Activated T-cell treated with anti-CD3 and anti-CD28 coated beads for 1 hour (primary cell): ENCODE measurements around the gene POU6F2.
"Not testable (repeated sequence)": the region's sequence is repeated elsewhere in the genome, so short reads cannot be mapped to it uniquely, and the experiment has no call there.

Source experiments
- DNase-seq: peaks from one replicate; pipeline ENCODE4 v3.0.0-alpha.2; 2020; ENCODE audit warnings: low read depth

Gene POU6F2

DNA sequence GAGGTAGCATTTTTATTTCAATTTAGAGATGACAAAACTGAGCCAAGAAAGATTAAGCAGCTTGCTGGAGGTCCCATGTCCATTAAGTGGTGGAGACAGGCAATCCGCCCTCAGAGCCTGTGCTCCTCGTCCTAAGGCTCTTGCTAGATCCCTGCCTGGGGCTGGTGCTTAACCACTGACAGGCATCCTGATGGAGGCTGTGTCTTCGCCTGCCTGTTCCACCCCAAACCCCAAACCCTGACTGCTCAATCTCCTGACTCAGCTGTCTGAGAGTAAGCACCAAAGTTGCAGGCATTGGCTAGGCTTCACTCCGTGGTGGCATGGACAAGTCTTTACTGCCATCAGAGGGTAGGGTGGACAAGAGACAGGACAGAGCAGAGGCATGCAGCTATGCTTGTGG is 209.4 kb downstream of the POU6F2 start:
- no peak for DNase-seq

- no peak for DNase-seq
Measured at GRCh38 chr7:39192476-39192875, 214.8 kb downstream of the POU6F2 start.

DNA sequence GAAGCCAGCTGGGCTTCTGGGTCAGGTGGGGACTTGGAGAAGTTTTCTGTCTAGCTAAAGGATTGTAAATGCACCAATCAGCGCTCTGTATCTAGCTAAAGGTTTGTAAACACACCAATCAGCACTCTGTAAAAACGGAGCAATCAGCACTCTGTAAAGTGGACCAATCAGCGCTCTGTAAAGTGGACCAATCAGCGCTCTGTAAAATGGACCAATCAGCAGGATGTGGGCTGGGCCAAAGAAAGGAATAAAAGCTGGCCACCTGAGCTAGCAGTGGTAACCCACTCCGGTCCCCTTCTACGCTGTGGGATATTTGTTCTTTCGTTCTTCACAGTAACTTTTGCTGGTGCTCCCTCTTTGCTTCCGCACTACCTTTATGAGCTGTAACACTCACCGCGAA is 216.7 kb downstream of the POU6F2 start:
- DNase-seq: not testable (repeated sequence)

GRCh38 chr7:39195967-39196366 is 218.3 kb downstream of the POU6F2 start:
- no peak for DNase-seq

- no peak for DNase-seq
Measured at GRCh38 chr7:39197831-39198230, 220.1 kb downstream of the POU6F2 start.

DNA sequence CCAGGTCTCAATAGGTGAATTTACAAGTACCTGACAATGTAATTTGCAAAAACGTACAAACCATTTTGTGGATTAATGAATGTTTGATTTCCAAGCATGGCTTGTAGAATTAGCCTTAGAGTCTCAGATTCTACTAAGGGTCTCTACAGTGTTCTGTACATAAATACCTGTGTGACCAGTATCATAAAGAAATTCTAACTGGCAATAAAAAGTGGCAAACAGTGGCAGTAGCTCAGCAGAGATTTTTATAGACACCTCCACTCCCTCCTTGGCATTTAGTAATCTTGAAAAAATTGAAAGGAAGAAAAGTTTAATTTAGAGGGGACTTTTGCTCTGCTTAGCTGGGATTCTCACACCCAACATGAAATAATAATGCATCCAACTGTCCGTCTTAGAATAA is 220.8 kb downstream of the POU6F2 start:
- DNase-seq: no peak

- DNase-seq: no peak
Measured at GRCh38 chr7:39199006-39199405, 221.3 kb downstream of the POU6F2 start.

- no peak for DNase-seq
Measured at GRCh38 chr7:39199951-39200350, 222.2 kb downstream of the POU6F2 start.

GRCh38 chr7:39202041-39202440 is 224.3 kb downstream of the POU6F2 start:
- DNase-seq: no peak

GRCh38 chr7:39210362-39210761 is 232.7 kb downstream of the POU6F2 start:
- no peak for DNase-seq

GRCh38 chr7:39211581-39211980 is 233.9 kb downstream of the POU6F2 start:
- no peak for DNase-seq

GRCh38 chr7:39212876-39213275 is 235.2 kb downstream of the POU6F2 start:
- DNase-seq: no peak

DNA sequence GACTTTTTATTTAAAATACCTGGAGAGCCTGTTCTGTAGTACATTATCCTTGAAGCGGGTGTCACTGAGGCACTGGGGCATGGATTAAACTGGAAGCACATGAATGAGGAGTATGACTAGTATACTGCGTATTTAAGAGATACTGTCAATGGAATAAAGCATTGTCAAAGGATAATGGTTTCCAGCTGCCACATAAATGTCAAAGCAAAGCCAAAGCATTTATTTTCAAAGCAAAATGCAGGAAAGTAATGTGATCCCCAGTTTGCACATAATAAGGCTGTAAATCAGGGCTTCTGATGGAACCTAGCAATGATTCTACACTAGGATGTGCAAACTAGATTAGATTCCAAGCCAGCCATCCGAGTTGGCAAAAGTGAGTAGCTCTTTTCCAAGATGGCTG is 240.1 kb downstream of the POU6F2 start:
- DNase-seq: no peak

GRCh38 chr7:39219869-39220268 is 242.2 kb downstream of the POU6F2 start:
- no peak for DNase-seq

GRCh38 chr7:39221901-39222300 is 244.2 kb downstream of the POU6F2 start:
- DNase-seq: no peak

DNA sequence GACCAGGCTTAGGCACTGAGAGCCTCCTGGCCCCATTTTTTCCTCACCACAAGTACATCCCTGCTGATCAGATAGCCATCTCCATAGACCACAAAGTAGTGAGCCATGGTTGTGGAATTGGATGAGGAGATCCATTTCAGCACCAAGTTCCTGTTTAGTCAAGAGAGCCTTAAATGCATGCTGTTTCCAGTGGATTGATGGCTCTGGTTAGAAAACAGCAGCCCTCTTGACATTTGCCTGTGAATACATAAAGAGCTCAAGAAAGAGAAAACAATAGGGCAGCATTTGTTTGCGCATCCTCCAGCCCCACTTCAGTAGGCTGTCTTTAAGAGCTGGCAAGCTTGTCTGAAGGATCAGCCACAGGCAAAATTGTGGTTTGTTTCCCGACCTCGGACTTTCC is 251.2 kb downstream of the POU6F2 start:
- DNase-seq: no peak

- DNase-seq: no peak
Measured at GRCh38 chr7:39233851-39234529, 256.3 kb downstream of the POU6F2 start.

DNA sequence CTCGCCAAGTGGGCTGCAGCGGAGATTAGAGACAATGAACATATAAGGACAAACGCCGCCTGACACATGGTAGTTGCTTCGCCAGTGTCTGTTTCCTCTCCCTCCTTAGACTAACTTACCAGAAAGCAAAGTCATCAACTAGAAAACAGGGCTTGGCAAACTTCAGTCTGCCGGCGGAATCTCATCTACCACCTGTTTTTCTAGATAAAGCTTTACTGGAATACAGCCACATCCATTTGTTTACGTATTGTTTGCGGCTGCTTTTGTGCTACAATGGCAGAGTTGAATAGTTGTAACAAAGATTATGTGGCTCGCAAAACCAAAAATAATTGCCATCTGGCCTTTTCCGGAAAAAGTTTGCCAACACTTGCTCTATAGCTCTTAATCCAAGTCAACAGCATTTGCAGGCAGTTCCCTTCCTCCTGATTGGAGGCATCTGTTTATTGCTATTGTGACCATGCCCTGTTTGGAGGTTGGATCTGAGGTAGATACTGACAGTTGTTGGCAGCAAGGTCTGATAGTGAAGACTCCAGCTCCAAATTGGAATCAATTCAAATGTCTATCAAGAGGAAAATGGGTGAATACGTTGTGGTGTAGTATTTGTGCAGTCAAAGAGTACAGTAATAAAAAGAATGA is 260.6 kb downstream of the POU6F2 start:
- DNase-seq: no peak

GRCh38 chr7:39240864-39241263 is 263.2 kb downstream of the POU6F2 start:
- no peak for DNase-seq

DNA sequence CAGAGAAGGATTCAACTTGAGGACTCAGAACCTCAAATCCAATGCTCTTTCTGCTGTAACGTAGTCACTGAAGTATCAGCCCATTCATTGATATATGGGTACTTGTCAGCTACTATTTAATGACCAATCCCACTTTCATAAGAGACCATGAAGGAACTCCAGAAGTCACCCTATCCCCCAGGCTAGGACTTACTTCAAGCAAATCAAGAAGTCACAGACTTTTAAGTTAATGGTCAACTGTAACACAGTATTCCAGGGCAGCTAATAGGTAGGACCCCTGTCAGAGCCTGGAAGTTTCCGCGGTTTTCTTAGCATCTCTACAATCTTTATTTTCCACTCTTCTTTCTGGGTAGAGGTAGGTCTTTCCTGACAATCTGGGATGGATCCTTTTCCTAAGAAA is 269.9 kb downstream of the POU6F2 start:
- no peak for DNase-seq

GRCh38 chr7:39248041-39248691 is 270.5 kb downstream of the POU6F2 start:
- no peak for DNase-seq

GRCh38 chr7:39248692-39249090 is 271.0 kb downstream of the POU6F2 start:
- no peak for DNase-seq

DNA sequence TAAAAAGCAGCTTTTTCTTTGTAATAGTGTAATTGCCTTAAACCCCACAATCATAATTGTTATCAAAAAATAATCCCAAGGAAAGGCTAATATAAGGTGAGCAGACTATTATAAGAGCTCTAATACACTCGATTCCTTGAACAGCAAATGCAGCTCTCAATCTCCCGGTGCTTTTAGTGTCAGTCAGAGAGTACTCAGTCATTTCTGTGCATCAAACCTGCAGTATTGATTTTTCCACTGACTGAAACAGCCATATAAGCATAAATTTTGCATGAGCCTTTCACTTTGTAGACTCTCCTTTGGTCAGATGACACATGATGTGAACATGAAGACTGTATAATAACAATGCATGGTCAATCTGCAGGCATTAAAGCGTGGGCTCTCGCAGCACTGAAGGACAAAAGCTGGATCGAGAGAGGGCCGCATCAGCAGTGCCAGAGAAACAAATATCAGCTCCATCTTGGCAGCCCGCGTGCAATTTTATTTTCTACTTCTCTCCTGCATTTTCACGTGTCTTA is 272.0 kb downstream of the POU6F2 start:
- DNase-seq: no peak
